Hepatocyte (in vitro differentiated cells): ENCODE results near the gene ADCYAP1R1. TPM values are rescaled to one million over a fixed set of nuclear protein-coding genes. Genes with fewer than 3 reads are reported as not detected.

Source experiments
- DNase-seq: peaks from one replicate; pipeline ENCODE4 v3.0.0-alpha.2; 2016; ENCODE audit warnings: low spot score
- H2AFZ ChIP-seq: fragments of 200-600 bp; sonication (generic); 2 replicates; pipeline ENCODE4 v1.6.0; 2016; ENCODE audit warnings: antibody characterized with exemption, mild to moderate bottlenecking
- H3K27ac ChIP-seq: fragments of 200-600 bp; sonication (generic); 2 replicates; pipeline ENCODE4 v1.5.1; 2016; ENCODE audit warnings: mild to moderate bottlenecking
- H3K27me3 ChIP-seq: fragments of 200-600 bp; sonication (generic); 2 replicates; pipeline ENCODE4 v1.6.1; 2016
- H3K36me3 ChIP-seq: fragments of 200-600 bp; sonication (generic); replicated peaks from 2 replicates; pipeline ENCODE4 v1.5.1; 2016; ENCODE audit warnings: low read depth; ENCODE audit not compliant: insufficient read depth
- H3K4me1 ChIP-seq: fragments of 200-600 bp; sonication (generic); 2 replicates; pipeline ENCODE4 v1.5.1; 2016; ENCODE audit warnings: mild to moderate bottlenecking, moderate library complexity; ENCODE audit not compliant: insufficient read depth
- H3K4me2 ChIP-seq: fragments of 200-600 bp; sonication (generic); 2 replicates; pipeline ENCODE4 v1.6.0; 2016
- H3K4me3 ChIP-seq: fragments of 200-600 bp; sonication (generic); 2 replicates; pipeline ENCODE4 v1.5.1; 2016; ENCODE audit warnings: mild to moderate bottlenecking
- H3K79me2 ChIP-seq: fragments of 200-600 bp; sonication (generic); 2 replicates; pipeline ENCODE4 v1.6.0; 2017; ENCODE audit warnings: mild to moderate bottlenecking
- H3K9me2 ChIP-seq: fragments of 200-600 bp; sonication (generic); replicated peaks from 2 replicates; pipeline ENCODE4 v1.6.0; 2017; ENCODE audit warnings: mild to moderate bottlenecking; ENCODE audit not compliant: insufficient read depth
- H3K9me3 ChIP-seq: fragments of 200-600 bp; sonication (generic); 2 replicates; pipeline ENCODE4 v1.5.1; 2016; ENCODE audit warnings: low read depth, mild to moderate bottlenecking
- H4K20me1 ChIP-seq: fragments of 200-600 bp; sonication (generic); 2 replicates; pipeline ENCODE4 v1.6.0; 2016; ENCODE audit warnings: mild to moderate bottlenecking; ENCODE audit not compliant: insufficient read depth, poor library complexity, severe bottlenecking
- EZH2 ChIP-seq: fragments of 200-600 bp; sonication (generic); IDR thresholded peaks from 2 replicates; pipeline ENCODE4 v1.6.1; 2016; ENCODE audit warnings: antibody characterized with exemption, mild to moderate bottlenecking, borderline replicate concordance
- EZH2phosphoT487 ChIP-seq: fragments of 200-600 bp; sonication (generic); IDR thresholded peaks from one replicate; pipeline ENCODE4 v1.6.1; 2018; ENCODE audit warnings: antibody characterized with exemption, mild to moderate bottlenecking, low read depth, moderate library complexity; ENCODE audit not compliant: unreplicated experiment, severe bottlenecking
- WGBS: methylation state at CpG from one replicate; pipeline ENCODE4 v1.1.6; 2016; ENCODE audit warnings: low lambda C conversion rate; ENCODE audit errors: missing lambda C conversion rate; 5-methylcytosine and 5-hydroxymethylcytosine counted together
- polyA plus RNA-seq: library from polyadenylated mRNA; unstranded; fragments of >200 nt; fragmentation: Nextera tagmentation; extraction: Ambion mirVana; gene quantifications from 2 replicates; pipeline ENCODE4 v1.2.1, GENCODE V29; 2016
- total RNA-seq: library from RNA; depleted of rRNA; stranded (reverse); fragments of >200 nt; gene quantifications from 2 replicates; pipeline ENCODE4 v1.2.3, GENCODE V29; 2014
- TF ChIP-seq, protein P1 (sequence below): fragments of 200-600 bp; sonication (generic); IDR thresholded peaks from 2 replicates; pipeline ENCODE4 v1.5.1; 2016; ENCODE audit warnings: antibody characterized with exemption, mild to moderate bottlenecking; ENCODE audit not compliant: poor library complexity

ADCYAP1R1 gene
- total and polyA plus RNA-seq, 2 experiments from 2014 or later = 0.10 TPM; not detected in 1

- Histone ChIP-seq H3K36me3 (no peaks in the 10 kb centered on the region), H2AFZ (no peak overlapping the region), H3K9me2 (no peaks in the 10 kb centered on the region), H3K27me3 (no peaks in the 10 kb centered on the region), H3K9me3 (no peaks in the 10 kb centered on the region), H3K4me3 (no peak overlapping the region), H3K4me2 (no peak overlapping the region), H3K4me1 (no peaks in the 10 kb centered on the region), H3K79me2 (no peaks in the 10 kb centered on the region), H4K20me1 (no peaks in the 10 kb centered on the region), H3K27ac (no peak overlapping the region)
- TF ChIP-seq EZH2phosphoT487 (no peak), EZH2 (no peak)
- TF ChIP-seq, protein P1, sequence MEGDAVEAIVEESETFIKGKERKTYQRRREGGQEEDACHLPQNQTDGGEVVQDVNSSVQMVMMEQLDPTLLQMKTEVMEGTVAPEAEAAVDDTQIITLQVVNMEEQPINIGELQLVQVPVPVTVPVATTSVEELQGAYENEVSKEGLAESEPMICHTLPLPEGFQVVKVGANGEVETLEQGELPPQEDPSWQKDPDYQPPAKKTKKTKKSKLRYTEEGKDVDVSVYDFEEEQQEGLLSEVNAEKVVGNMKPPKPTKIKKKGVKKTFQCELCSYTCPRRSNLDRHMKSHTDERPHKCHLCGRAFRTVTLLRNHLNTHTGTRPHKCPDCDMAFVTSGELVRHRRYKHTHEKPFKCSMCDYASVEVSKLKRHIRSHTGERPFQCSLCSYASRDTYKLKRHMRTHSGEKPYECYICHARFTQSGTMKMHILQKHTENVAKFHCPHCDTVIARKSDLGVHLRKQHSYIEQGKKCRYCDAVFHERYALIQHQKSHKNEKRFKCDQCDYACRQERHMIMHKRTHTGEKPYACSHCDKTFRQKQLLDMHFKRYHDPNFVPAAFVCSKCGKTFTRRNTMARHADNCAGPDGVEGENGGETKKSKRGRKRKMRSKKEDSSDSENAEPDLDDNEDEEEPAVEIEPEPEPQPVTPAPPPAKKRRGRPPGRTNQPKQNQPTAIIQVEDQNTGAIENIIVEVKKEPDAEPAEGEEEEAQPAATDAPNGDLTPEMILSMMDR = no peak
- no peak for DNase-seq
- WGBS = 85% methylated on average over 5 of the region's 5 CpGs
These were observed 21.4 kb downstream of the ADCYAP1R1 start for GRCh38 chr7:31073326-31074119.

DNA sequence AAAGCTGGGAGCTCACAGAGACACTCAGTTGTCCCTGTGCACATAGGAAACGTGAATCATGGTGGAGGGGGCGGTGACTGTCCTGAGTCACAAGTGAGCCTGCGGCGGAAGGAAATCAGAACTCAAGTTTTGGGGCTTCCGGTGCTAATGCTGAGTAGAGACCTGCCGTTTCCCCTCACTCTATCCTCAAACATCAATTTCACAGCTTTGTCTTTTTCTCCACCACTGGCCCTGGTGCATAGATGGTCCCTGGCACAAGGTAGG is 21.9 kb downstream of the ADCYAP1R1 start:
- H3K9me2 ChIP-seq = no peaks in the 10 kb centered on the region
- no peak overlapping the region for H2AFZ ChIP-seq
- H3K27ac ChIP-seq = no peak overlapping the region
- 90% methylated on average over 6 of the region's 6 CpGs for WGBS
- no peaks in the 10 kb centered on the region for H3K4me1 ChIP-seq
- TF ChIP-seq EZH2phosphoT487 (no peak), EZH2 (no peak)
- TF ChIP-seq, protein P1 = no peak
- H3K36me3 ChIP-seq = no peaks in the 10 kb centered on the region
- peaks cover 2% of the 10 kb centered on the region for H3K27me3 ChIP-seq
- no peaks in the 10 kb centered on the region for H3K9me3 ChIP-seq
- no peak overlapping the region for H3K4me2 ChIP-seq
- H4K20me1 ChIP-seq = no peaks in the 10 kb centered on the region
- H3K79me2 ChIP-seq = no peaks in the 10 kb centered on the region
- no peak for DNase-seq
- H3K4me3 ChIP-seq = no peak overlapping the region

- Histone ChIP-seq H2AFZ (no peak overlapping the region), H3K4me3 (no peak overlapping the region), H3K9me2 (no peaks in the 10 kb centered on the region), H3K4me1 (no peaks in the 10 kb centered on the region), H3K9me3 (no peaks in the 10 kb centered on the region), H3K27me3 (peaks cover 6% of the 10 kb centered on the region), H3K79me2 (no peaks in the 10 kb centered on the region), H4K20me1 (no peaks in the 10 kb centered on the region), H3K36me3 (no peaks in the 10 kb centered on the region), H3K27ac (no peak overlapping the region), H3K4me2 (no peak overlapping the region)
- DNase-seq = no peak
- 94% methylated on average over 14 of the region's 14 CpGs for WGBS
- no peak for TF ChIP-seq EZH2
- TF ChIP-seq EZH2phosphoT487 = no peak
- TF ChIP-seq, protein P1 = no peak
These were observed 22.4 kb downstream of the ADCYAP1R1 start for GRCh38 chr7:31074403-31075085.
